WTC11 (cell line): ENCODE results near the gene MPHOSPH6. TPM values are rescaled to one million over a fixed set of nuclear protein-coding genes. Genes with fewer than 3 reads are reported as not detected.

ENCODE experiments used
- CREB1 ChIP-seq: sonication (generic); formaldehyde crosslinking; IDR thresholded peaks from 2 replicates; pipeline ENCODE4 v1.8.0; 2023; ENCODE audit warnings: mild to moderate bottlenecking, missing genetic modification reagents
- E2F1 ChIP-seq: sonication (generic); formaldehyde crosslinking; IDR thresholded peaks from 2 replicates; pipeline ENCODE4 v1.8.0; 2022; ENCODE audit warnings: mild to moderate bottlenecking, missing genetic modification reagents
- E2F4 ChIP-seq: sonication (generic); formaldehyde crosslinking; IDR thresholded peaks from 2 replicates; pipeline ENCODE4 v1.8.1; 2022; ENCODE audit warnings: low read depth, mild to moderate bottlenecking, moderate library complexity, missing genetic modification reagents, borderline replicate concordance
- EMX1 ChIP-seq: fragments of 250-450 bp; sonication (Bioruptor Pico); IDR thresholded peaks from 2 replicates; pipeline ENCODE4 v1.8.0; 2021; ENCODE audit warnings: mild to moderate bottlenecking
- FOXP4 ChIP-seq: sonication (generic); formaldehyde crosslinking; IDR thresholded peaks from 2 replicates; pipeline ENCODE4 v1.8.0; 2022; ENCODE audit warnings: mild to moderate bottlenecking, missing genetic modification reagents
- KAT7 ChIP-seq: sonication (generic); formaldehyde crosslinking; IDR thresholded peaks from 2 replicates; pipeline ENCODE4 v1.8.1; 2023; ENCODE audit warnings: missing genetic modification reagents, mild to moderate bottlenecking, borderline replicate concordance
- NFATC4 ChIP-seq: fragments of 250-450 bp; sonication (Bioruptor Pico); IDR thresholded peaks from 2 replicates; pipeline ENCODE4 v1.9.0; 2021; ENCODE audit warnings: mild to moderate bottlenecking
- NFYB ChIP-seq: sonication (generic); formaldehyde crosslinking; conservative IDR thresholded peaks from 2 replicates; pipeline ENCODE4 v1.8.0; 2022; ENCODE audit warnings: low read depth, missing genetic modification reagents
- NR2C2 ChIP-seq: sonication (generic); formaldehyde crosslinking; IDR thresholded peaks from 2 replicates; pipeline ENCODE4 v1.8.0; 2022; ENCODE audit warnings: mild to moderate bottlenecking, missing genetic modification reagents
- SOX15 ChIP-seq: fragments of 250-450 bp; sonication (Bioruptor Pico); IDR thresholded peaks from 2 replicates; pipeline ENCODE4 v1.9.0; 2021; ENCODE audit warnings: mild to moderate bottlenecking
- SP1 ChIP-seq: sonication (generic); formaldehyde crosslinking; conservative IDR thresholded peaks from 2 replicates; pipeline ENCODE4 v1.8.1; 2022; ENCODE audit warnings: missing genetic modification reagents
- TEAD1 ChIP-seq: sonication (generic); formaldehyde crosslinking; IDR thresholded peaks from 2 replicates; pipeline ENCODE4 v1.8.0; 2022; ENCODE audit warnings: mild to moderate bottlenecking, missing genetic modification reagents
- ZNF138 ChIP-seq: sonication (generic); formaldehyde crosslinking; conservative IDR thresholded peaks from 2 replicates; pipeline ENCODE4 v1.8.1; 2022; ENCODE audit warnings: mild to moderate bottlenecking, moderate library complexity, missing genetic modification reagents
- ZNF263 ChIP-seq: sonication (generic); formaldehyde crosslinking; IDR thresholded peaks from 2 replicates; pipeline ENCODE4 v1.8.1; 2022; ENCODE audit warnings: low read depth, mild to moderate bottlenecking, moderate library complexity, missing genetic modification reagents
- ZNF396 ChIP-seq: fragments of 250-450 bp; sonication (Bioruptor Pico); IDR thresholded peaks from 2 replicates; pipeline ENCODE4 v1.8.0; 2021; ENCODE audit warnings: mild to moderate bottlenecking, moderate library complexity, borderline replicate concordance
- ZNF416 ChIP-seq: fragments of 250-450 bp; sonication (Bioruptor Pico); IDR thresholded peaks from 2 replicates; pipeline ENCODE4 v1.9.0; 2021; ENCODE audit warnings: mild to moderate bottlenecking, inconsistent platforms
- ZSCAN18 ChIP-seq: fragments of 250-450 bp; sonication (Bioruptor Pico); IDR thresholded peaks from 2 replicates; pipeline ENCODE4 v2.1.2; 2022; ENCODE audit warnings: mild to moderate bottlenecking, moderate library complexity
- total RNA-seq: library from RNA; stranded (reverse); gene quantifications from 3 replicates; pipeline ENCODE4 v1.2.3, GENCODE V29; 2021
- TF ChIP-seq, protein P1 (sequence below): sonication (generic); formaldehyde crosslinking; IDR thresholded peaks from 2 replicates; pipeline ENCODE4 v1.8.0; 2023; ENCODE audit warnings: missing genetic modification reagents
- TF ChIP-seq, protein P2 (sequence below): fragments of 250-450 bp; sonication (Bioruptor Pico); IDR thresholded peaks from 2 replicates; pipeline ENCODE4 v1.8.0; 2021; ENCODE audit warnings: mild to moderate bottlenecking
- TF ChIP-seq, protein P3 (sequence below): sonication (generic); formaldehyde crosslinking; IDR thresholded peaks from 2 replicates; pipeline ENCODE4 v1.8.1; 2022; ENCODE audit warnings: low read depth, missing genetic modification reagents, borderline replicate concordance
- TF ChIP-seq, protein P4 (sequence below): sonication (generic); formaldehyde crosslinking; IDR thresholded peaks from 2 replicates; pipeline ENCODE4 v1.8.1; 2023; ENCODE audit warnings: mild to moderate bottlenecking, missing genetic modification reagents, moderate library complexity
- TF ChIP-seq, protein P5 (sequence below): sonication (generic); formaldehyde crosslinking; IDR thresholded peaks from 2 replicates; pipeline ENCODE4 v1.8.1; 2022; ENCODE audit warnings: mild to moderate bottlenecking, moderate library complexity, missing genetic modification reagents
- TF ChIP-seq, protein P6 (sequence below): sonication (generic); formaldehyde crosslinking; IDR thresholded peaks from 2 replicates; pipeline ENCODE4 v1.8.0; 2022; ENCODE audit warnings: mild to moderate bottlenecking, missing genetic modification reagents

Gene MPHOSPH6
- total RNA-seq, 1 experiment from 2014 or later = 30.8 TPM

- TF ChIP-seq, protein P1, sequence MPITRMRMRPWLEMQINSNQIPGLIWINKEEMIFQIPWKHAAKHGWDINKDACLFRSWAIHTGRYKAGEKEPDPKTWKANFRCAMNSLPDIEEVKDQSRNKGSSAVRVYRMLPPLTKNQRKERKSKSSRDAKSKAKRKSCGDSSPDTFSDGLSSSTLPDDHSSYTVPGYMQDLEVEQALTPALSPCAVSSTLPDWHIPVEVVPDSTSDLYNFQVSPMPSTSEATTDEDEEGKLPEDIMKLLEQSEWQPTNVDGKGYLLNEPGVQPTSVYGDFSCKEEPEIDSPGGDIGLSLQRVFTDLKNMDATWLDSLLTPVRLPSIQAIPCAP (CRISPR knock-in tag) = no peak
- no peak for TF ChIP-seq NFYB (CRISPR knock-in tag)
- TF ChIP-seq, protein P2, sequence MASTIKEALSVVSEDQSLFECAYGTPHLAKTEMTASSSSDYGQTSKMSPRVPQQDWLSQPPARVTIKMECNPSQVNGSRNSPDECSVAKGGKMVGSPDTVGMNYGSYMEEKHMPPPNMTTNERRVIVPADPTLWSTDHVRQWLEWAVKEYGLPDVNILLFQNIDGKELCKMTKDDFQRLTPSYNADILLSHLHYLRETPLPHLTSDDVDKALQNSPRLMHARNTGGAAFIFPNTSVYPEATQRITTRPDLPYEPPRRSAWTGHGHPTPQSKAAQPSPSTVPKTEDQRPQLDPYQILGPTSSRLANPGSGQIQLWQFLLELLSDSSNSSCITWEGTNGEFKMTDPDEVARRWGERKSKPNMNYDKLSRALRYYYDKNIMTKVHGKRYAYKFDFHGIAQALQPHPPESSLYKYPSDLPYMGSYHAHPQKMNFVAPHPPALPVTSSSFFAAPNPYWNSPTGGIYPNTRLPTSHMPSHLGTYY (CRISPR knock-in tag) = no peak
- TF ChIP-seq, protein P3, sequence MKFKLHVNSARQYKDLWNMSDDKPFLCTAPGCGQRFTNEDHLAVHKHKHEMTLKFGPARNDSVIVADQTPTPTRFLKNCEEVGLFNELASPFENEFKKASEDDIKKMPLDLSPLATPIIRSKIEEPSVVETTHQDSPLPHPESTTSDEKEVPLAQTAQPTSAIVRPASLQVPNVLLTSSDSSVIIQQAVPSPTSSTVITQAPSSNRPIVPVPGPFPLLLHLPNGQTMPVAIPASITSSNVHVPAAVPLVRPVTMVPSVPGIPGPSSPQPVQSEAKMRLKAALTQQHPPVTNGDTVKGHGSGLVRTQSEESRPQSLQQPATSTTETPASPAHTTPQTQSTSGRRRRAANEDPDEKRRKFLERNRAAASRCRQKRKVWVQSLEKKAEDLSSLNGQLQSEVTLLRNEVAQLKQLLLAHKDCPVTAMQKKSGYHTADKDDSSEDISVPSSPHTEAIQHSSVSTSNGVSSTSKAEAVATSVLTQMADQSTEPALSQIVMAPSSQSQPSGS (CRISPR knock-in tag) = peak; percentile 65; the same call in 1 of the 2 replicates
- no peak for TF ChIP-seq ZSCAN18 (CRISPR knock-in tag)
- TF ChIP-seq ZNF416 (CRISPR knock-in tag) = peak; percentile 40; the same call in 1 of the 2 replicates
- TF ChIP-seq CREB1 = 0 out of 2 replicates have a peak, but pooled peaks have one; percentile 29
- TF ChIP-seq, protein P4, sequence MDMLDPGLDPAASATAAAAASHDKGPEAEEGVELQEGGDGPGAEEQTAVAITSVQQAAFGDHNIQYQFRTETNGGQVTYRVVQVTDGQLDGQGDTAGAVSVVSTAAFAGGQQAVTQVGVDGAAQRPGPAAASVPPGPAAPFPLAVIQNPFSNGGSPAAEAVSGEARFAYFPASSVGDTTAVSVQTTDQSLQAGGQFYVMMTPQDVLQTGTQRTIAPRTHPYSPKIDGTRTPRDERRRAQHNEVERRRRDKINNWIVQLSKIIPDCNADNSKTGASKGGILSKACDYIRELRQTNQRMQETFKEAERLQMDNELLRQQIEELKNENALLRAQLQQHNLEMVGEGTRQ (CRISPR knock-in tag) = peak; percentile 24; the same call in 1 of the 2 replicates
- TF ChIP-seq TEAD1 = peak; percentile 77; the same call in 1 of the 2 replicates
- TF ChIP-seq FOXP4 = peak; percentile 69
- TF ChIP-seq, protein P5, sequence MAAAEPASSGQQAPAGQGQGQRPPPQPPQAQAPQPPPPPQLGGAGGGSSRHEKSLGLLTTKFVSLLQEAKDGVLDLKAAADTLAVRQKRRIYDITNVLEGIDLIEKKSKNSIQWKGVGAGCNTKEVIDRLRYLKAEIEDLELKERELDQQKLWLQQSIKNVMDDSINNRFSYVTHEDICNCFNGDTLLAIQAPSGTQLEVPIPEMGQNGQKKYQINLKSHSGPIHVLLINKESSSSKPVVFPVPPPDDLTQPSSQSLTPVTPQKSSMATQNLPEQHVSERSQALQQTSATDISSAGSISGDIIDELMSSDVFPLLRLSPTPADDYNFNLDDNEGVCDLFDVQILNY (CRISPR knock-in tag) = peak; percentile 88
- 0 out of 2 replicates have a peak, but pooled peaks have one; percentile 66 for TF ChIP-seq E2F4 (CRISPR knock-in tag)
- 0 out of 2 replicates have a peak, but pooled peaks have one; percentile 45 for TF ChIP-seq E2F1 (CRISPR knock-in tag)
- 0 out of 2 replicates have a peak, but pooled peaks have one; percentile 73 for TF ChIP-seq KAT7 (CRISPR knock-in tag)
- no peak for TF ChIP-seq ZNF263 (CRISPR knock-in tag)
- peak; percentile 49; the same call in 1 of the 2 replicates for TF ChIP-seq NR2C2 (CRISPR knock-in tag)
- no peak for TF ChIP-seq EMX1 (CRISPR knock-in tag)
- no peak for TF ChIP-seq SOX15
- no peak for TF ChIP-seq NFATC4
- TF ChIP-seq, protein P6, sequence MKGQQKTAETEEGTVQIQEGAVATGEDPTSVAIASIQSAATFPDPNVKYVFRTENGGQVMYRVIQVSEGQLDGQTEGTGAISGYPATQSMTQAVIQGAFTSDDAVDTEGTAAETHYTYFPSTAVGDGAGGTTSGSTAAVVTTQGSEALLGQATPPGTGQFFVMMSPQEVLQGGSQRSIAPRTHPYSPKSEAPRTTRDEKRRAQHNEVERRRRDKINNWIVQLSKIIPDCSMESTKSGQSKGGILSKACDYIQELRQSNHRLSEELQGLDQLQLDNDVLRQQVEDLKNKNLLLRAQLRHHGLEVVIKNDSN (CRISPR knock-in tag) = 0 out of 2 replicates have a peak, but pooled peaks have one; percentile 27
- peak; percentile 82 for TF ChIP-seq SP1
- no peak for TF ChIP-seq ZNF396
- TF ChIP-seq ZNF138 (CRISPR knock-in tag) = 0 out of 2 replicates have a peak, but pooled peaks have one; percentile 37
These were observed at the start of gene MPHOSPH6 (continued) for GRCh38 chr16:82169861-82170845.
